ENCODE results near the gene COMMD8. TPM values are rescaled to one million over a fixed set of nuclear protein-coding genes. Genes with fewer than 3 reads are reported as not detected.
"Not testable (repeated sequence)": the region's sequence is repeated elsewhere in the genome, so short reads cannot be mapped to it uniquely, and the experiment has no call there.

The COMMD8 gene
- 18.0 TPM for polyA plus RNA-seq (2013, experiment 1 of 2; ENCODE audit: insufficient read length)
- polyA plus RNA-seq (2013, experiment 2 of 2; ENCODE audit: insufficient read length) = 18.9 TPM

DNA sequence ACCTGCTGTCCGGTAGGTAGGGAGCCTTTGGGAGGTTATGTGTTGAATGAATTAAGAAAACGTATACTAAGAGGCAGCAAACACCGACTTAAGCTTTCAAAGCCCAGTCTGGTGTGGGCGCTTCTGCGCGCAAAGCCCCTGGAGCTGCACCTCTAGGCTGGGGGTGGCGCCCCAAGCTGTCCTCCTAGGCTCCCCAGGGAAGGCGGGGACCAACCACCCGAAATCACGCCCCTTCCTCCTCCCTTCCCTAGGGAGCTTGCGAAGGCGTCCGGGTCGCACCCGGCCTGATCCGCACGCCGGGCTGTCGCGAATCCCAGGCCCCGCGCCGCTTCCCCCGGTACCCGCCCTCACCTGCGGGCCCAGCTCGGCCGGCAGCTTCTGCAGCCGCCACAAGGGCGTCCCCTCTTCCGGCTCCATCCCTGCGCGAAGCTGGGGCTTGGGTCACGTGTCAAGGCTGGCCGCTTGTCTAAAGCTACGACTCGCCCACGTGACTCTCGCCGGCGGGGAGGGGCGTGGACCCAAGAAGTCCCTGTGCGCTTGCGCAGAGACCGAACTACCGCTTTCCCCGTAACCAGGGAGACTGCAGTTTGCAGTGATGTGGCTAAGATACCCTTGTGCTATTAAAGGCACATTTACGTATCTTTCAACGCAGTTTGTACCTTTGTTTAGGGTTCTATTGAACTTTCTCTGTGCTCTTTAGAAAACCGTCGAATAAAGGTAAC is at the start of gene COMMD8:
COMMD8 (minus strand) TSS at position 468 of the 722 bp plus-strand sequence; CDS start at position 417, 51 bp downstream.
- DNase-seq = peak; percentile 96

DNA sequence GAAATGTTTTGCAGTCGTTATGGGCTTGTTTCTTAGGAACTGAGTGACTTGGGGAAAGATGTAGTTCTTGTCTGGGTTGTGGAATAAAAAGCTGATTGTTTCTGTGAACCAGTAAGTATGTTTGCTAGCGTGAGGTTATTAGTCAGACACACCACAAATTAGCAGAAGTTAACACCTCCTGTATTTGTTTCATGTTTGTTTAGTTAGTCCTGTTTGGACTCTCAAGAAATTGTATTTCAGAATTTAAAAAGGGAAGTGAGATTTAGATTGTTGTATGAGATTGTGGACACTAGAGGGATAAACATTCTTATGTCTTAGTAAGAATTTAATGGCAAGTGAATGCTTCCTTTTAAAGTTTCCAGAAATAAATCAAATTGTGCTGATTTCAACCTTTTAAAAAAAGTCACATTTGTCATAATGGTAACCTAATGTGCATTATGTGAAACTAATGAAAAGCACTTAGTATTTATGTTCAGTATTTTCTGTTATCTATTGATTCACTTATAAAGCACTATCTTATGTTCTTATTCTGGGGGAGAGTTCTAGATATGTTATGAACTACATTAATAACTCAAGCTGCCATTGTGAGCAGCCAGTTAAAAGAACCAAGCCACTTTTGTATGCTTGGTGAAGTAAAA is 47.1 kb upstream of the COMMD8 start:
- DNase-seq = peak; percentile 16

GRCh38 chr4:47505666-47506065 is 42.2 kb upstream of the COMMD8 start:
- peak; percentile 42 for DNase-seq

DNA sequence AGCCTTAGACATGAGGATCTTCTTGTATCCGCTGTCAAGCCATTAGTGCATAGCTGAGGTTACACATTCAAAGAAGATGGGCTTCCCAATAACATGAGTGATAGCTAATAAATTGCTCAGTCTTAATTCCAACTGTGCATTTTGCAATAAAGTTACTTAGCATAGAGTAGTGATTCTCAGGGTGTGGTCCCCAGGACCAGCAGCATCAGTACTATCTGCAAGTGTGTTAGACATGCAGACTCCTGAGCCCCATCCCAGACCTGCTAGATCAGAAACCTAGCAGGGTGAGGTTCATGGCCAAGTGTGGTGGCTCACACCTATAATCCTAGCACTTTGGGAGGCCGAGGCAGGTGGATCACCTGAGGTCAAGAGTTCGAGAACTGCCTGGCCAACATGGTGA is 41.6 kb upstream of the COMMD8 start:
- no peak for DNase-seq

DNA sequence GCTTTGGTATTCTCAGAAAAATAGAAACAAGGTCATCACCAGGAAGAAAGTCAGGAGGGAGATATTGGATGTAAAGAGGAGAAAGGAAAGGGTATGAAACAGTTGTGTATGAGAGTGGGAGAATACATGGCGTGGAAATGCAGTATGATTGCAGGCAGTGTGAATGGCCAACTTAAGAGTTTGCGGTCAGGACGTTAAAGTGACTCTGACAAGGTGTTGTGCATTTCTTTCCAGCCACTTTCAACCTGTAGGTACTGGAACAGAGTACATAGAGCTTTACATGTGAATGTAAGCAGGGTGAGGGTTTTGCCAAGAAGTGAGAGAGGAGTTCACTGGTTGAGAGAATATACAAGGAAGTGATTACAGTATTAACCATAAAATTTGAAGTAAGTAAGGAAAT is 37.3 kb upstream of the COMMD8 start:
- no peak for DNase-seq

DNA sequence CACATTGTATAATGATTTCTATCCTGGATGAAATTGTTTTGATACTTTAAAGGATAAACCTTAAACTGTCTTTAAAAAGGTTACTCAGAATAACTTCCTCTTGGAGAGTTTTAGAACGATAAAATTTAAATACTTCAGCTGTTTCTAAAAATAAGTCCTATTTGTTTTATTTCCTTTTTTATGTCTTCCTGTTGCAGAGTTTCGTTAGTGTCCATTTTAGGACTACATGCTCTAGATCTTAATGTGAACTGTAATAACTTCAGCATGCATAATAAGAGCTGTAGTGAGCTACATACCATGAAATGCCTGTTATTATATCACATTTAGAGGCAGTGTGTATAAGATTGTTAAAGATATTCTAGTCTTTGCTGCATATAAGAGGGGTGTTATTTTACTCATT is 36.2 kb upstream of the COMMD8 start:
- DNase-seq = no peak

- DNase-seq = no peak
Measured at GRCh38 chr4:47498899-47499298, 35.4 kb upstream of the COMMD8 start.

DNA sequence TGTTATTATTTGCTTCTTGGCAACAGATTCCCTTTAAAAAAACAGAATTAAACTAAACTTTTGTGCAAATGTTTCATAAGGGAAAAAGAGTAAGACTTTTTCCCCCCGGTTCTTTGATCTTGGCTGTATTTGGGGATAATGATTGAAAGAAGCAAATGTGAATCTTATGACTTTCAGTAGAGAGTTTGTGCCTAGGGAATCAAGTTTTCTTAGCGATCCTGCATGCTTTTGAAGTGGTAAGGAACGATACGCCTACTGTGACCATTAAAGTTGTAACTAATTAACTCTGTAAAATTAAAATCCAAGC is 30.6 kb upstream of the COMMD8 start:
- no peak for DNase-seq

DNA sequence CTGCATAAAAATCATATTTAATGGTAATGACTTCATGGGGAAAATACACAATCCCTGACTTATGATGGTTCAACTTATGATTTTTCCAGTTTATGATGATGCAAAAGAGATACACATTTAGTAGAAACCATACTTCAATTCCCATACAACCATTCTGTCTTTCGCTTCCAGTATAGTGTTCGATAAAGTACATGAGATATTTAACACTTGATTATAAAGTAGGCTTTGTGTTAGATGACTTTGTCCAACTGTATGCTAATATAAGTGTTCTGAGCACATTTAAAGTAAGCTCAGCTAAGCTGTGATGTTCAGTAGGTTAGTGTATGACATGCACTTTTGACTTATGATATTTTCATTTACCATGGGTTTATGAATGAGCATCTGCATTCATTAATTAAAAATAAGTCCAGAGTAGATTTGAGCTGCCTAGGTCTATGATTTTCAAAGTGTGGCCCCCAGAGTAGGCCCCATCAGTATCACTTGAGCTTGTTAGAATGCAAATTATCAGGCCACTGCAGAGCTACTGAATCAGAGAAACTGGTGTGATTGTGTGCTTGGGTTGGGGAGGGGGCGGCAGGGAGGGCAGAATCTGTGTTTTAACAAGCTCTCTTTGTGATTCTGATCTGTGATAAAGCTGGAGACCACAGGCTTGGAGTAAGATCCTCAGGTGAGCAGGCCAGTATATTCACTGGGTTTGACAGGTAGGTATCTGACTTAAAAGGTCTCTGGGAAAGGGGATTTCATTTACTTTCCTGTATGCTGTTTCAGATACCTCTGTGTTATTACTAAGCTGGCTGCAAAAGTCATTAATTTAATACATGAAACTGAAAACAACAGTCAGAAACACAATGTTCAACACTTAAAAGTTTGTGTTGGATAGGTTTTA is 30.0 kb upstream of the COMMD8 start:
- no peak for DNase-seq

DNA sequence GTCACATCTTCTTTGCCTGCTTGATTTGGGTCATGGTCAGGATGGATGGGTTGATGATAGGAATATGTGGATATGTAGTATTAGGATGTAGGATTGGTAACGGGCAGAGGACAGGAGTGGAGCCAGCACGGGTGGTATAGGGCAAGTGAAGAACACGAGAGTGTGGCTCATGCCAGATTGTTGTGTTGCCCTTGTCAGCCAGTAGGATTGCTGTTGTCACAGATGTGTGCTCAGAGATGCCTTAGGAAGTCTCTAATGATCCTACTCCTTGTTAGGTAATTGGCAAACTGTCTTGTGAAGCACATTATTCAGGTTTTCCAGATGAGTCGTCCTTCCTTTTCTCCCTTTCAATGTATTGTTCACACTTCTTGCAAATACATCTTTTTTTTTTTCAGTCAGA is 27.0 kb upstream of the COMMD8 start:
- DNase-seq = peak; percentile 30

- DNase-seq = no peak
Measured at GRCh38 chr4:47488706-47489105, 25.2 kb upstream of the COMMD8 start.

DNA sequence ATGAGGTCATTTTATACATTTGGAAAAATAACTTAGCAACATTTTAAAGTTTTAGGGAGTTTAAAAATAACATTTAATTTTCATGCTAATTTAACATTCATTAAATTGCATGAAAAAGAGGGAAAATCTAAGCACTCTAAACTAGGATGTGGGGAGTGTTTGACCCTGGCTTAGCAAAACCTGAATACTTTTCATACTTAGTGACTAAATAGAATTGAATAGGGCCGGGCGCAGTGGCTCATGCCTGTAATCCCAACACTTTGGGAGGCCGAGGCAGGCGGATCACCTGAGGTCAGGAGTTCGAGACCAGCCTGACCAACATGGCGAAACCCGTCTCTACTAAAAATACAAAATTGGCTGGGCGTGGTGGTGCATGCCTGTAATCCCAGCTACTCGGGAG is 23.2 kb upstream of the COMMD8 start:
- not testable (repeated sequence) for DNase-seq

DNA sequence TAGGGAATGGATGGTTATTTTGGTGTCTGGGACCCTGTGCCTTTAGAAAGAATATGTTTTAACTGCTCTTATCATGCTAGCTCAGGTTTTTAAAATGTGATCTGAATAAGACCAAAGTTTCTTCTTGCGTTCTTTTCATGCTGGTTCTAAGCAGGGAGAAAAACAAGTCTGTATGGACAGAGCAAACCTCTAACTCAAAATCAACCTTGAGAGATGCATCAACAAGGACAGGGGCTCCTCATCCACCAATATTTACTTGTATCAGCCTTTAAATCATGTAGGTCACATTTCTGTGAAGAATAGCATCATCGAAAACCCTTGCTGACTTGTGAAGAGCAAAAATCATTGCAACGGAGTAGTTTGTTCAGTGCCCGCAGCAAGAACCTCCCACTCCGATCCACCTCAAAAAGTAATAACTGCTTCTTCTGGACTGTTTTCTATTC is 22.8 kb upstream of the COMMD8 start:
- no peak for DNase-seq

DNA sequence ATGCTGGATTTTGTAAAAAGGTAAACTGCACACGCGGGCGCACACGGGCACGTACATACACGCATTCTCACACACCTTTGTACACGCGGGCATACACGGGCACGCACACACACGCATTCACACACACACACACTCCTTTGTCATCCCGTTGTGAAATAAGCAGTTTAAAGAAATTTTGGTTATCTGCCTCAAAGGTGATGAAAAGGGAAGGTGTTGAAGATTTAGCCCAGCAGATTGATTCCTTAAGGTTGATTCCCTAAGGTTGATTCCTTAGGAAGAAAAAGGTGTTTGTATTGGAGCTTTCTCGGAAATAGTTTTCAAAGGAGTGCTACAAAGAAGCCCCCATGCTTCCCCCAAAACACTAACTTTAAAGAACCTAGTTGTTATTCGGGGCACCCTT is 22.3 kb upstream of the COMMD8 start:
- peak; percentile 9 for DNase-seq

DNA sequence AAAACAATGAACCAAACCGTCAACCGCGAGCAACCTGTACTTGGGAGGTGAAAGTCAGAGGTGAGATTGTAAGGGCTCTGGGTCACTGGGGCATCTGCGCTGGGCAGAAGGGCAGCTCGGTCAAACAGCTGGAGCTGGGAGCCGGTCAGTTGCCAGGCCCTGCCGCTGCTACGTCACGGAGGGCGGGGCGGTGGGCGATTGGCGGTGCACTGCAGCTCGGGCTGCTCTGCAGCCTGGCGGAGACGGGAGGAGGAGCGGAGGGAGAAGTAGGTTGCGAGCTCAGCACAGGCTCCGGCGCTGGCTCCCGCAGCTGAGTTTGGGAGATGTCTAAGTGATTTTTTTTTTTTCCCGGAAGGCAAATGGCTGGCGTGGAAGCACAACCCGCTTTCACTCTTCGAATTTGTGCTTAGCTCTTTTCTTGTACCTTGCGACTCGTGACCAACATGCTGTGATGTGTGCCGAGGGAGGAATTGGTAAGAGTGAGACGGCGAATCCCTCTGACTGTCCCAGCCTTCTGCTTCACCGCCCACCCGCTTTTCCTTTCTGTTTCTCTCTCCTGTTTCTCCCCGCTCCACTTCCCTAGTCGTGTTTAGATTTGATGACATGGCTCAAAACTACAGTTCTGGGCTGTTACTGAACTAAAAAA is 21.7 kb upstream of the COMMD8 start, which contains the start of gene ATP10D:
ATP10D (plus strand) TSS at position 229 of the 646 bp plus-strand sequence. CDS start 27,266 bp downstream, outside the sequence.
- peak; percentile 93 for DNase-seq

- DNase-seq = no peak
Measured at GRCh38 chr4:47484168-47484567, 20.7 kb upstream of the COMMD8 start.

- no peak for DNase-seq
Measured at GRCh38 chr4:47483745-47484144, 20.2 kb upstream of the COMMD8 start.

- no peak for DNase-seq
Measured at GRCh38 chr4:47482326-47482725, 18.8 kb upstream of the COMMD8 start.

GRCh38 chr4:47478804-47479203 is 15.3 kb upstream of the COMMD8 start:
- no peak for DNase-seq

DNA sequence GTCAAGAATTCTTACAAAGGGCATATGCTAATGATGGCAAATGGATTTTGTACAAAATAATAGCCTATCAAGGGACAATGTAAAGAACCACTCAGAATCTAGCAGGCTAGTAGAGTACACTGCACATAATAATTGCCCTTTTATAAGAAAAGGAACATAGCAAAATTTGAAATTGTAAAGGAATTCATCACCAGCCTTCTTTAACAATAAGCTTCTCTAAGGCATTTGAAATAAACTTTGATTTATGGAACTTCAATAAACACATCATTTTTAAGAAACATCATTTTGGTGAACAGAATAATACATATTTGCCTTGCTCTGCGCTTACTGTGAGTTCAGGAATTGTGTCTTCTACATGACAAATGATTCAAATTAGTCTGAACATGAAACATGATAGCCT is 11.9 kb upstream of the COMMD8 start:
- DNase-seq = no peak

GRCh38 chr4:47474799-47475198 is 11.3 kb upstream of the COMMD8 start:
- DNase-seq = no peak

DNA sequence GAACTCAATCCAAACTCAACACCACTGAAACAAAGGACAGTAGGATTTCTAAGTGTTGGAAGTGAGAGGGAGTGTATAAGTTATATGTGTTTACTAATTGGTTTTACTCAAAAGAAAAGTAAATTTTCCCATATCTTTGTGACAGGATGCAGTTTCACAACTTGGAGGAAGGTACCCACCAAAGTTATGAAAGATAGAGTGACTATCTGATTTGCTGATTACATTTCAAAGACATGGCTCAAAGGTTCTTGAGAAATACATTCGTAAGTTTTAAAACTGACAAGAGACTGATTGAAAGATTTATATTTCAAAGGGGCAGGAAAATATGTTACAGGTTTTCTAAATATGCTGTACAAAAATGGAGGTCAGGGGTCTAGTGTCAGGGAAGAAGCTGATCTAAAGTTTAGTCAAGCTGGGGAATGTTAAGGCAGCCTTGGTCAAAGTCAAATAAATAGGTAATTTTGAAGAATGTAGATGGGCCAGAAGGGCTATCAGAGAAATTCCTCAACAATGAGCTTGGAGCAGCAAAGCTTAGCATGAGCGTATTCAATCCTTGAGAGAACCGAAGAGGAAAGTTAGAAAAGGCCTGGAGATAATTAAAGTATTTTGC is 9.7 kb upstream of the COMMD8 start:
- no peak for DNase-seq

Measured in fibroblast of skin of abdomen (primary cell).